ENCODE measurements around the gene OR51E1.

OR51E1 gene

DNA sequence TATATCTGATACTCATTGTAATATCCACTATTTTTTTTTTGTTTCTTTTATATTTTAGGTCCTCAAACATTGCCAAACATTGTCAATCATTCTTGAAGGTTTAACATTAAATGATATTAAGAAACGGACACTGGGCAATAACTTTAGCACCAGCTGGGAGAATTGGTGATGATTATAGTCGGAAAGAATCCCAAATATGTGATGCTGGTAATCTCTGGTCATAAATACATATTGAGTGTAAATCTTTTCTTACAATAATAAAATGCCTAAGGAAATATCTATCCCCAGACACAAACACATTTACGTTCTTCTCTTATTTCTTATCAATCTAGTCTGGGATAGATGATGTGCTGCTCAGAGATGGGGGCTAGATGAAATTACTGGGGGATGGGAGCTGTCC, 28.7 kb downstream of the OR51E1 start:
- Mint-ChIP-seq H3K9me3 (no peaks in the 10 kb centered on the region), H3K27me3 (peaks cover 7% of the 10 kb centered on the region), H3K27ac (no peak overlapping the region), H3K4me1 (no peaks in the 10 kb centered on the region), H3K36me3 (no peaks in the 10 kb centered on the region), H3K4me3 (no peak overlapping the region)
- ATAC-seq (ENCODE audit: low read depth) (no peak), DNase-seq (ENCODE audit: low spot score in 2 of 2) (no peak)

DNA sequence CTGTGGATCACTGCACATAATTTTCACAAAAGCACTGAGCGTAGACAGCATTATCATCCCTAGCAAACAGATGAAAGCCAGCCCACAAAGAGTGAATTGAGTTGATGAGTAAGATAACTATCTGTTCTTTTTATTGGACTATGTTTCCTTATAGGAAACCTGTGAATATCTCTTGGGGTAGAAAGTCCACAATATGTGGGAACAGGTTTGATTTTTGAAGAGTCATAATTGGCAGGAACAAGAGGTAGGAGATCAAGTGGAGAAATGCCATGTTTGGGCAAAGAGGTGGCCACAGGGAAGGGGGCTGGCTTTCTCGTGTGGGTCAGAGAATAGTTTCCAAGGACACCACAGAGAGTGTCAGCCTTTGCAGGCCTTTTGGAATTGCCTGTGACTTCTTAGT, 30.0 kb downstream of the OR51E1 start:
- DNase-seq (ENCODE audit: low spot score in 2 of 2) (no peak), ATAC-seq (ENCODE audit: low read depth) (no peak)
- Mint-ChIP-seq H3K36me3 (no peaks in the 10 kb centered on the region), H3K4me1 (no peaks in the 10 kb centered on the region), H3K4me3 (no peak overlapping the region), H3K27me3 (peaks cover 7% of the 10 kb centered on the region), H3K9me3 (no peaks in the 10 kb centered on the region), H3K27ac (no peak overlapping the region)

DNA sequence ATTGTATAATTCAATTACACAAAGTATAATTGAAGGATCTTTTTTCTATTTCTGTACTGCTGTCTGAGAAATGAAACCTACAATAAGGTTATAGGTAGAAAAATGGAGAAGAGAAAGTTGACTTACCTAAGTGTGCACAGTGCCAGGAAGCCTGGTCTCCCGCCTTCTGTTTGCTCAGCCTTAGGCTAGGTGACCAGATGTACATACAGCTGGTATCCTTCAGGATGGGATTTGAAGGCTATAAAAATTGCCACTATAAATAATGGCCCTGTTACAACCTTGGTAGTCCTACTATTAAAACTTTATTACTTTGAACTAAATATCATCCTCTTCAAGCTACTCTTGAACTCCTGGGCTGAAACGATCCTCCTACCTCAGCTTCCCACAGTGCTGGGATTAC, 34.2 kb downstream of the OR51E1 start:
- no peak overlapping the region for H3K4me3 Mint-ChIP-seq
- no peak overlapping the region for H3K27ac Mint-ChIP-seq
- H3K4me1 Mint-ChIP-seq, result no peaks in the 10 kb centered on the region
- no peaks in the 10 kb centered on the region for H3K9me3 Mint-ChIP-seq
- peaks cover 5% of the 10 kb centered on the region for H3K27me3 Mint-ChIP-seq
- H3K36me3 Mint-ChIP-seq, result no peaks in the 10 kb centered on the region
- DNase-seq (ENCODE audit: low spot score in 2 of 2) (no peak), ATAC-seq (ENCODE audit: low read depth) (no peak)

DNA sequence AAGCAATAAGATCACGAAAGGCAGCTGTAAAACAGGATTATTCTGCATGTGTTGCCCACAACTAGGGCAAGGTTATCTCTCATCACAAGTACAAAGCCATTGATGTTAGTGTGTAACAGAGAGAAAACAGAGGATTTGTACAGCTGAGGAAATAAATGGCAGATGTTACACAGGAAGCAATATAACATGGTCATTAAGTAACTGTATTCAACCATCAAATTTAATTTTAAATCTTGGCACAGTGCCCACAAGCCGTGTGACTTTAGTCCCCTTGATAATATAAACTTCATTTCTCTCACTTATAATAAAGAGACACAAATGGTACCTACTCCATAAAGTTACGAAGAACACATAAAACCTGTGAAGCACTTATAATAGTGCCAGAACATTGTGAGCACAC, 36.6 kb downstream of the OR51E1 start:
- Mint-ChIP-seq H3K36me3 (no peaks in the 10 kb centered on the region), H3K9me3 (no peaks in the 10 kb centered on the region), H3K27ac (no peak overlapping the region), H3K4me3 (no peak overlapping the region), H3K4me1 (no peaks in the 10 kb centered on the region), H3K27me3 (peaks cover 4% of the 10 kb centered on the region)
- DNase-seq (ENCODE audit: low spot score in 2 of 2) (no peak), ATAC-seq (ENCODE audit: low read depth) (no peak)

DNA sequence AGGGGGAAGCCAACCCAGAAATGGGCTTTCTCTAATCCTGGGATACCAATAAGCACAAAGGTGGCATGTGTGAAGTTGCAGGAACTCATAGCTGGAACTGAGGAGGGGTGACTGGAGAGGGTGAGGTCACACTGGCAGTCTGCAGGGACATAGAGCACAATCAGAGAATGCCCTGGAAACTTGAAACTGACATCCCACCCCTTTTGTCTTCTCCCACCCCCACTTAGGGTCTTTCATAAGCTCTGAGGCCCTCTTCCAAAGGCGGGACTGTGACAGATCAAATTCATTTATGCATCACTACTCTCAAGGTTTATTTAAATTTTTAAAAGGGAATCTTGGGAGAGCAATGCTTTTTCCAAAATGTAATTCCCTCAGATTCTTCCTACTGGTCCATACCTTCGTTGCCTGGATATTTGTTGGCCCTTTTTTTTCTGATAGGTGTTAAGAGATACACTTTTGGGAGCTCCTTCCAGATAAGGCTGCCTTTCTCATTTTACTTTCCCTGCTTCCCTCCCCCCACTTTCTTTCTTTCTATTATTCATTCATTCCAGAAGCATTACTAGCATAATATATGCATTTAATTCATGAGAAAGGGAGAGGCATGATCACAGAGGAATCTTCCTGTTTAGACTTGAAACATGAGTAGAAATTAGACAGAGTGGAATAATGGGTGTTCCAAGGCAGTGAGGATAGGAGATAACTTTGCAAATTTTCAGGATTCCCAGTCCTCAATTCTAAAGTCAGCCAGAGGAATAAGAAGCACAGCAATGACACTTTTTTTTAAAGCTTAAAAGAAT, 39.0 kb downstream of the OR51E1 start:
- Mint-ChIP-seq H3K27me3 (peaks cover 2% of the 10 kb centered on the region), H3K9me3 (no peaks in the 10 kb centered on the region), H3K4me1 (no peaks in the 10 kb centered on the region)

DNA sequence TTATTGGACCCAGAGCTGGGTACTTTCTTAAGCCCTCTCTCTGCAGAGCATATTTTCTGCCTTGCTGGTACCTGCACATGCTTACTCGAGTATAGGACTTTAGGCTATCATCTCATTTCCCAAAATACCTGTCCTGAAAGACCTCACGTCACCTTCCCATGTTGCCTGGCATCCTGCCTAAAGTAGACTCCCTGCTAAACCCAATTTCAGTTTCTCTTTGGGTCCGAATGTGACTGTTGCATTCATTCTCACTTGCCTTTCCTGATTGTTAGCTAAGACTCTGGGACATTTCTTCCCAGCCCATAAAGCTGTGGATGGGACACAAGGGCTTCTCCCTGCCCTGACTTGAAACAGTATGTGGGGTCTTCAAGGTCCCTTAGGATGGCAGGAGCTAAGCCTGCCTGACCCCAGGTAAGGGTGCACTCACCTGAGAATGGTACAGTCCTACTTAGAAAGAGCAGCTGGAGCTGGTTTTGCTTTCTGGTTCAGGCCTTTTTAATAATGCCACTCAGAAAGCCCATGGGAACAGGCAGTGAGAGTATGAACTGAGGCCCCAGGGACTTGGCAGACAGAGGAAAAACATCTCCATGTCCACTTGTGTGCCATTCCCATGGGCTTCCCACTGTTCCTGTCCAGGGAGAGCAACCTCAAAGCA, 41.0 kb downstream of the OR51E1 start:
- no peaks in the 10 kb centered on the region for H3K36me3 Mint-ChIP-seq
- H3K4me3 Mint-ChIP-seq, result no peak overlapping the region
- ATAC-seq (ENCODE audit: low read depth) (no peak), DNase-seq (ENCODE audit: low spot score in 2 of 2) (no peak)
- no peak overlapping the region for H3K27ac Mint-ChIP-seq
- no peaks in the 10 kb centered on the region for H3K9me3 Mint-ChIP-seq
- H3K27me3 Mint-ChIP-seq, result peaks cover 2% of the 10 kb centered on the region
- no peaks in the 10 kb centered on the region for H3K4me1 Mint-ChIP-seq

More for the DNA sequence above, 39.0 kb downstream of the OR51E1 start:
- ATAC-seq (ENCODE audit: low read depth) (no peak), DNase-seq (ENCODE audit: low spot score in 2 of 2) (no peak)
- Mint-ChIP-seq H3K4me3 (no peak overlapping the region), H3K27ac (no peak overlapping the region), H3K36me3 (no peaks in the 10 kb centered on the region)

DNA sequence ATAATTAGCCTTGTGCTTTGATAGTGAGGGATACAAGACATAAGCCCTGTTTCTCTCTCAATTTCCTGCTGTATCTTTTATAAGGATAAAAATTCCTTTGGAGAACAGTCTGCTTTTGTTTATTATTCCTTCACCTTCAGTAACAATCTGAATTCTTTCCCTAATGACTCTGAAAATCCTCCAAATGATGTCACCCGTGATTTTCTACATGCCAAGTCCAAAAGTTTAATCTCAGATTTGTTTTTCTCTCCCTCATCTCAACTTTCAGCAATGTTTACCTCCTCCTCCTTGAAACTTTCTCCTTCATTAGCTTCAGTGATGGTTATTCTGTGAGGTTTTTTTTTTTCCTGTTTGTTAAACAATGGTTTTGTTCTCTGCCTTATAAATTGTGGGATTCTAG, 51.7 kb downstream of the OR51E1 start:
- Mint-ChIP-seq H3K27me3 (peaks cover 8% of the 10 kb centered on the region), H3K4me1 (no peaks in the 10 kb centered on the region), H3K36me3 (no peaks in the 10 kb centered on the region), H3K4me3 (no peak overlapping the region), H3K27ac (no peak overlapping the region), H3K9me3 (no peaks in the 10 kb centered on the region)
- ATAC-seq (ENCODE audit: low read depth), result no peak
- DNase-seq (ENCODE audit: low spot score in 2 of 2), result no peak

DNA sequence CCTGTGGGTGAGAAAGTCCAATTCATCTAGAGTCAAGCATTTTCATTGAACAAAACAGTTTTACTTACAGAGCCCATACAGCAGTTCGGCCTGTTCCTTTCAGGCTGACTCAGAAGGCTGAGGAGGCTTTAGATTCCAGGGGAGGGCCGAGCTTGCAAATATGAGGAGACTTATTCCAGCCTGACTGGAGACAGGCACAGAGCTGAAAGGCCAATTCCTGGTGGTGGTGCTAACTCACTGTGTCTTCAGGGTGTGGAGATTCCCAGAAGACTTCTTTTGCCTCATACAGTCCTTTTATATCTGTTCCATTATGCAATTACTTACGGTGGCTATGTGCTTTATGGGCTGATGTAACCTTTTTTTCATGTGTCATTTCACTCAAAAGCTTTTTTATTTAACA, 53.8 kb downstream of the OR51E1 start, which contains the start of gene OR51E2:
TSS of gene OR51E2 (minus strand) at position 269 of the 400 bp plus-strand sequence. CDS start 15,142 bp downstream, outside the sequence.
- Mint-ChIP-seq H3K4me3 (no peak within 1 kb of the TSS), H3K27ac (no peak within 1 kb of the TSS), H3K9me3 (no peaks in the 10 kb centered on the region), H3K36me3 (no peaks in the 10 kb centered on the region), H3K4me1 (no peaks in the 10 kb centered on the region), H3K27me3 (peaks cover 4% of the 10 kb centered on the region)
- no peak for ATAC-seq (ENCODE audit: low read depth)
- DNase-seq (ENCODE audit: low spot score in 2 of 2), result no peak

DNA sequence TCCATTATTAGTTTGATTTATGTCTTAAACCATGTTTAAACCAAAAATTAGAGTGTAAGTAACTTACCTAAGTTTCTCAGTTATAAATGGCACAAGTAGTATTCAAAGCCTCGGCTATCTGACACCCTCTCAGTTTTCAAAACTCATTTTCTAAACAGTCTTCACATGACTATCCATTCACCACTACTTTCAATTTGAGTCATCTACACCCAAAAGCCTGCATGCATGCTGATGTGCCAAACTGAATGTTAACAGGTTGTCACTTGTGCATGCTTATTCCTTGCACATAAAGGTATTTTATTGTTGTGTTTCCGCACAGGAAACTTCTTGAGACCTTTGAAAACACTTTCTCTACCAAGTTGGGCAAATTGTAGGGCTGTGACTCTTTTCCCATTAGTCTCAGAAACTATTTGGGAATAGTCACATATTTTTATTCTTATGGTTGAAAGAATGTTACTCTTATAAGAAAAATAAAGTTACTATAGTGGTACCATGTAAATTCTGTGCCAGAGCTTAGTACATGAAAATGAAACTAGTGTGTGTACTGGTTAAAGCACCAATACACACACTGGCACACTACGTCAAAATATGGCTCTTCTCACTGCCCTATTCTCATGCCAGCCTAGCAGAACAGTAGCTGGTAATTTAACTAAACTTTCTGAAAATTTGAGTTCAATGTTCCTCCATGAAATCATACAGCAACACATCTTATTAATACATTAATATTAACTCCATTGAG, 56.1 kb downstream of the OR51E1 start:
- no peak for DNase-seq (ENCODE audit: low spot score in 2 of 2)
- Mint-ChIP-seq H3K9me3 (no peaks in the 10 kb centered on the region), H3K27ac (no peak overlapping the region), H3K4me1 (no peaks in the 10 kb centered on the region), H3K36me3 (no peaks in the 10 kb centered on the region), H3K4me3 (no peak overlapping the region), H3K27me3 (peaks cover 4% of the 10 kb centered on the region)
- no peak for ATAC-seq (ENCODE audit: low read depth)

DNA sequence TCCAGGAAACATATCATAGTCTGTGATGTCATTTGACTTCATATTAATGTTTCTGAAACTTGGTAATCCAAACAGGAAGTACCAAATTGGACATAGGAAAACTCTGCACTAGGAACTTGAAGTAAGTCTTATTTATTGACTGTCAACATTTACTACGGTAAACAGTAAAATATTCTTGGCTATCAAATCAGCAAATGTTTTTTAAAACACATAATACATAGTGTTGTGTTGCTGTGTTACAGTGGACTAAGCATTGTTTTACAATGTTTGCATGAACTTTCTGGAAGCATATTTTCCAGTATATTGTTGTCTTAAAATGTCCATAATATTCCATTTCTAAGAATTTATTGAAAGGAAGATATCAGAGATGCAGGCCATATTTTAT, 56.6 kb downstream of the OR51E1 start:
- ATAC-seq (ENCODE audit: low read depth), result no peak
- Mint-ChIP-seq H3K9me3 (no peaks in the 10 kb centered on the region), H3K4me3 (no peak overlapping the region), H3K27me3 (peaks cover 4% of the 10 kb centered on the region), H3K27ac (no peak overlapping the region), H3K36me3 (no peaks in the 10 kb centered on the region), H3K4me1 (no peaks in the 10 kb centered on the region)
- no peak for DNase-seq (ENCODE audit: low spot score in 2 of 2)

DNA sequence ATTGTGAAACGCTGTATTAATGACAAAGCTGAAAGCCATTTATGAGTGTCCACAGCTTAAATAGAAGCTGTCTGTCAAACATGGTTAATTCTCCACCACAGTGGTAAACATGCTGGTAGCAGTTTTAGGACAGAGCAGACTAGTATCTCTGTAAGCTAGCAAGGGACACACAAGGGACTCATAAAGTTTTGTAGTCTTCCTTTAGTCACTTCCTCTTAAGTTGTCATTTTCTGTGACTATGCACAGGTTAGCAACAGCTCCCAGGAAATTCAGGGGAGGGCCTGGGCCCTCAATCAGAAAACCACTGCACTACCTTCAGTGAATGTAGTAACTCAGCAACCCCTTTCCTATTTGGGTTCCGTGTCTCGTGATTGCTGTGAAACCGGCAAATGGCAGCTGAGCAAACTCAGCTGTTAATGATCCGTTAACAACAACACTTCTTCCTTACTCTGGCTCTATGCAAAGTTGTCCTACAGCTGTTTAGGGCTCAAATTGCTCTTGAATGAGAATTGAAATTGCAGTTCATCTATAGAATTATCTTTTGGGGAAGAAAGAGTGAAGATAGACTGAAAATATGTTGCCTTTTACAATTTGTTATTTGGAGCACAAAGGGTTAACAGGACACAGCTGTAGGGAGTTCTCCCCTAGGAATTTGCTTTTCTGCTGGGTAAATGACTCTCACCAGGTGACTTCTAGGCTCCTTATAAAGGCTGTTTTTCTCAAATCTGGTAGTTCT, 60.4 kb downstream of the OR51E1 start, which contains the start of gene MMP26:
TSS of gene MMP26 (plus strand) at position 731 of the 736 bp plus-strand sequence.
- H3K27ac Mint-ChIP-seq, result no peak within 1 kb of the TSS
- DNase-seq (ENCODE audit: low spot score in 2 of 2), result no peak
- no peaks in the 10 kb centered on the region for H3K9me3 Mint-ChIP-seq
- no peak within 1 kb of the TSS for H3K4me3 Mint-ChIP-seq
- H3K27me3 Mint-ChIP-seq, result peaks cover 7% of the 10 kb centered on the region
- no peaks in the 10 kb centered on the region for H3K36me3 Mint-ChIP-seq
- no peaks in the 10 kb centered on the region for H3K4me1 Mint-ChIP-seq
- no peak for ATAC-seq (ENCODE audit: low read depth)

DNA sequence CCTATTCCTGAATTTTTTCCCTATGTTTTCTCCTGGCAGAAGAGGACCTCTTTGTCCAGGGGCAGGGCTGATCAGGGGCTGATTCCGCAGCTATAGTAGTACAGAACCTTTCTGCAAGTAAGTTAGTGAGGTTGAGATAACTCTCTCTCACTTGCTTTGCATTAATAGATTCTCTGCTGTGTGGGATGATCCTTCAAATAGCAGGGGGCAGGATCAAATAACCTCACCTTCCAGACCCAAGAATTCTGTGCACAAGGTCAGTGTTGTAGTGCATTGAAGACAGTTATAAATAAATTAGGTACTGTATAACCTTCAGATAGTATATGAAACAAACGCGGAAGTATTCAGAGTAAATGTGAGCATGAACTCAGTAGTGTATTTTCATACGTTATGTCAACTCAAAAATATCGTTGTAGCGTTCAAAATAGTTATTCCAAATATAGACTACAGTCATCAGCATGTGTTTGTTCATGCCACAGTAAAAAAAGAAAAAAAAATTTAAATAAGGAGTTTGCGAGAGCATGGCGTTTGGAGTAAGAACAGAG, 61.1 kb downstream of the OR51E1 start:
- no peak for ATAC-seq (ENCODE audit: low read depth)
- Mint-ChIP-seq H3K27ac (no peak overlapping the region), H3K4me1 (no peaks in the 10 kb centered on the region), H3K4me3 (no peak overlapping the region), H3K27me3 (peaks cover 9% of the 10 kb centered on the region), H3K36me3 (no peaks in the 10 kb centered on the region), H3K9me3 (no peaks in the 10 kb centered on the region)
- DNase-seq (ENCODE audit: low spot score in 2 of 2), result no peak
